Upper lobe of right lung (tissue), 1 donor: ENCODE results near the gene GABRG3. TPM values are rescaled to one million over a fixed set of nuclear protein-coding genes. Genes with fewer than 3 reads are reported as not detected.

Experiments used
- ATAC-seq: fragments of 200-7000 bp; cut with Tn5 transposase; one replicate; pipeline ENCODE4 v1.9.1; 2020; ENCODE audit warnings: mild to moderate bottlenecking, moderate library complexity
- DNase-seq: peaks from one replicate; pipeline ENCODE4 v3.0.0-alpha.2; 2020
- H3K27ac ChIP-seq: fragments of 200-600 bp; one replicate; pipeline ENCODE4 v1.8.0; 2022
- H3K27me3 ChIP-seq: fragments of 200-600 bp; one replicate; pipeline ENCODE4 v1.8.0; 2022; ENCODE audit warnings: mild to moderate bottlenecking
- H3K36me3 ChIP-seq: fragments of 200-600 bp; one replicate; pipeline ENCODE4 v1.8.0; 2022
- H3K4me1 ChIP-seq: fragments of 200-600 bp; one replicate; pipeline ENCODE4 v1.8.0; 2022
- H3K4me3 ChIP-seq: fragments of 200-600 bp; one replicate; pipeline ENCODE4 v1.8.0; 2022; ENCODE audit warnings: mild to moderate bottlenecking
- H3K9me3 ChIP-seq: fragments of 200-600 bp; one replicate; pipeline ENCODE4 v1.8.0; 2022
- CTCF ChIP-seq: fragments of 200-600 bp; IDR thresholded peaks from one replicate; pipeline ENCODE4 v1.8.0; 2022; ENCODE audit warnings: antibody characterized with exemption
- intact Hi-C: fragments of 100-400 bp; cut with DNase I; formaldehyde crosslinking; loops from one replicate; pipeline ENCODE4 v1.11.0; 2022
- total RNA-seq: library from RNA; stranded (reverse); fragmentation: NEBNext Ultra II Directional; extraction: Animal tissue kit (Norgen Biotek cat#: 25700); gene quantifications from one replicate; pipeline ENCODE4 v1.2.1, GENCODE V29; 2021
- donor health status: DM: no; HTN: yes; CAD: no; lungs with severe emphysema.

The GABRG3 gene
- total RNA-seq, 1 donor from 2014 or later = not detected

- intact Hi-C loops = no loop called here
These were observed 490.2 kb downstream of the GABRG3 start for GRCh38 chr15:27461181-27461580.

GRCh38 chr15:27463525-27464088 is 492.6 kb downstream of the GABRG3 start:
- no peak for TF ChIP-seq CTCF
- Histone ChIP-seq H3K4me3 (no peak overlapping the region), H3K27ac (no peak overlapping the region), H3K36me3 (no peaks in the 10 kb centered on the region), H3K4me1 (no peaks in the 10 kb centered on the region), H3K9me3 (no peaks in the 10 kb centered on the region), H3K27me3 (no peaks in the 10 kb centered on the region)
- no peak for ATAC-seq
- DNase-seq = no peak
- intact Hi-C loops = no loop called here

More at GRCh38 chr15:27461181-27461580, 490.2 kb downstream of the GABRG3 start:
- no peaks in the 10 kb centered on the region for H3K27me3 ChIP-seq
- no peak overlapping the region for H3K27ac ChIP-seq
- no peaks in the 10 kb centered on the region for H3K9me3 ChIP-seq
- no peak for TF ChIP-seq CTCF
- ATAC-seq = no peak
- no peaks in the 10 kb centered on the region for H3K4me1 ChIP-seq
- no peak for DNase-seq
- no peaks in the 10 kb centered on the region for H3K36me3 ChIP-seq
- H3K4me3 ChIP-seq = no peak overlapping the region

- no peak for TF ChIP-seq CTCF
- intact Hi-C loops = no loop called here
- no peaks in the 10 kb centered on the region for H3K9me3 ChIP-seq
- H3K4me3 ChIP-seq = no peak overlapping the region
- H3K27me3 ChIP-seq = no peaks in the 10 kb centered on the region
- no peak overlapping the region for H3K27ac ChIP-seq
- H3K4me1 ChIP-seq = no peaks in the 10 kb centered on the region
- no peaks in the 10 kb centered on the region for H3K36me3 ChIP-seq
- DNase-seq = no peak
- no peak for ATAC-seq
These were observed 494.1 kb downstream of the GABRG3 start for GRCh38 chr15:27464941-27465612.

- intact Hi-C loops = no loop called here
- Histone ChIP-seq H3K4me3 (no peak overlapping the region), H3K27ac (no peak overlapping the region), H3K27me3 (no peaks in the 10 kb centered on the region), H3K4me1 (no peaks in the 10 kb centered on the region), H3K9me3 (no peaks in the 10 kb centered on the region), H3K36me3 (no peaks in the 10 kb centered on the region)
- ATAC-seq (no peak), DNase-seq (no peak)
- TF ChIP-seq CTCF = no peak
These were observed 495.8 kb downstream of the GABRG3 start for GRCh38 chr15:27466758-27467157.

- Histone ChIP-seq H3K27ac (no peak overlapping the region), H3K9me3 (no peaks in the 10 kb centered on the region), H3K4me1 (no peaks in the 10 kb centered on the region), H3K27me3 (no peaks in the 10 kb centered on the region), H3K36me3 (no peaks in the 10 kb centered on the region), H3K4me3 (no peak overlapping the region)
- intact Hi-C loops = no loop called here
- no peak for TF ChIP-seq CTCF
- no peak for DNase-seq
- ATAC-seq = no peak
These were observed 497.2 kb downstream of the GABRG3 start for GRCh38 chr15:27468151-27468591.
